Choroid plexus epithelial cell (primary cell): Measurements from ENCODE around the gene CHST7.

Experiments
- DNase-seq: peaks from one replicate; pipeline ENCODE4 v3.0.0-alpha.2; 2010; ENCODE audit warnings: low read depth
- H3K4me3 ChIP-seq: 2 replicates; pipeline ENCODE4 v1.5.1; 2011; ENCODE audit warnings: low read depth, mild to moderate bottlenecking, control low read depth, low read length, moderate library complexity
- CTCF ChIP-seq: conservative IDR thresholded peaks from 2 replicates; pipeline ENCODE4 v1.5.1; 2011; ENCODE audit warnings: low read depth, mild to moderate bottlenecking, control low read depth, inconsistent platforms, low read length, moderate library complexity

The CHST7 gene

GRCh38 chrX:46547857-46548256 is 25.7 kb upstream of the CHST7 start:
- TF ChIP-seq CTCF, result no peak
- no peak overlapping the region for H3K4me3 ChIP-seq
- peak; percentile 72 for DNase-seq

- TF ChIP-seq CTCF, result no peak
- H3K4me3 ChIP-seq, result no peak overlapping the region
- no peak for DNase-seq
Measured at GRCh38 chrX:46549914-46550313, 23.7 kb upstream of the CHST7 start.

GRCh38 chrX:46551494-46552128 is 22.0 kb upstream of the CHST7 start:
- TF ChIP-seq CTCF, result no peak
- peak; percentile 66 for DNase-seq

GRCh38 chrX:46553935-46554334 is 19.6 kb upstream of the CHST7 start:
- no peak for TF ChIP-seq CTCF
- DNase-seq, result no peak
- no peak overlapping the region for H3K4me3 ChIP-seq

More at GRCh38 chrX:46551494-46552128, 22.0 kb upstream of the CHST7 start:
- H3K4me3 ChIP-seq, result no peak overlapping the region

- peak; percentile 61 for DNase-seq
- no peak overlapping the region for H3K4me3 ChIP-seq
- TF ChIP-seq CTCF, result peak; percentile 40
Measured at GRCh38 chrX:46554942-46555341, 18.6 kb upstream of the CHST7 start.

- DNase-seq, result no peak
- TF ChIP-seq CTCF, result no peak
Measured at GRCh38 chrX:46559062-46559461, 14.5 kb upstream of the CHST7 start.

GRCh38 chrX:46561824-46562657 is 11.5 kb upstream of the CHST7 start:
- no peak overlapping the region for H3K4me3 ChIP-seq
- TF ChIP-seq CTCF, result no peak
- DNase-seq, result no peak

More at GRCh38 chrX:46559062-46559461, 14.5 kb upstream of the CHST7 start:
- H3K4me3 ChIP-seq, result no peak overlapping the region
